GM13976 (cell line): ENCODE data around the gene NHLRC2.

Experiments used
- DNase-seq: peaks from one replicate; pipeline ENCODE4 v3.0.0; 2012; ENCODE audit warnings: low spot score
- in situ Hi-C: fragments of 300-500 bp; cut with MboI; formaldehyde crosslinking; loops from one replicate; pipeline ENCODE4 v1.12.0; 2022; ENCODE audit warnings: low sequenced_read_pairs, mixed read lengths, inconsistent platforms; ENCODE audit not compliant: unreplicated experiment
- TF ChIP-seq, protein P1 (sequence below): IDR thresholded peaks from 2 replicates; pipeline ENCODE4 v1.5.1; 2012; ENCODE audit warnings: borderline replicate concordance, mild to moderate bottlenecking; ENCODE audit not compliant: insufficient read depth; ENCODE audit errors: extremely low read depth, missing control alignments, control extremely low read depth

Gene NHLRC2

DNA sequence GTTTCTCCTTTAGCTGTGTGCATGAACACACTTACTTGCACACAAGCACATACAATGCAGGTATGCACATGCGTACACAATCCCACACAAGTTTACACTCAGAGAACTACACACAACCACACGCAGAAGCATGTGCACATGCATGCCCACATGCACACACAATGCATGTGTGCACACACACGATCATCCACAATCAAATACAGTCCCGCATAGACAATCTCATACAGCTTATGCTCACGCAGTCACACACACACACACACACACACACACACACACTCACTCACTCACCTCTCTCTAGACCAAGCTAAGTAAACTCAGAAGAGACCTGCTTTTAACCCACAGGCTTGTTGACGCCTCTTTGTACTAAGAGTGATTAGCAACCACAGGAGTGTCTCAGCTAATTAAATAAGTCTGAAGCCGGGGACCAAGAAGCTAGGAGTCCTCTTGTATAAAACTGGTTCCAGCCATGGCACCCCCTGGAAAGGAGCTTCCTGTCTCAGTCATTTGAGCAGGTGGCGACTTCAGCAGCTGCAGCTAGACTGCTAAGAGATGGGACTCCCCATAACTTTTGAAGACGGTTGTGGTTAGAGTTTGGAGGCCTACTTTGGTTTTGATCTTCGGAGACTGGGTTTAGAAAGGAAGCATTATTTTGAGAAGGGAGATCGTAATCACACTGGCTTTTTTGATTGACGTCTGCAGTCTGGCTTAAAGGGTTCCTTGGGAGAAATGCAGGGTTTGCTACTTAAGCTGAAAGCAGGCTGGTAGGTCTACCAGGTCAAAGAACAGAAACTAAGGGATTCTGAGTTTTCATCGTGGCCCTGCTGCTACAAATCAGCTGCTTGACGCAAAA, 106.9 kb downstream of the NHLRC2 start:
- TF ChIP-seq, protein P1, sequence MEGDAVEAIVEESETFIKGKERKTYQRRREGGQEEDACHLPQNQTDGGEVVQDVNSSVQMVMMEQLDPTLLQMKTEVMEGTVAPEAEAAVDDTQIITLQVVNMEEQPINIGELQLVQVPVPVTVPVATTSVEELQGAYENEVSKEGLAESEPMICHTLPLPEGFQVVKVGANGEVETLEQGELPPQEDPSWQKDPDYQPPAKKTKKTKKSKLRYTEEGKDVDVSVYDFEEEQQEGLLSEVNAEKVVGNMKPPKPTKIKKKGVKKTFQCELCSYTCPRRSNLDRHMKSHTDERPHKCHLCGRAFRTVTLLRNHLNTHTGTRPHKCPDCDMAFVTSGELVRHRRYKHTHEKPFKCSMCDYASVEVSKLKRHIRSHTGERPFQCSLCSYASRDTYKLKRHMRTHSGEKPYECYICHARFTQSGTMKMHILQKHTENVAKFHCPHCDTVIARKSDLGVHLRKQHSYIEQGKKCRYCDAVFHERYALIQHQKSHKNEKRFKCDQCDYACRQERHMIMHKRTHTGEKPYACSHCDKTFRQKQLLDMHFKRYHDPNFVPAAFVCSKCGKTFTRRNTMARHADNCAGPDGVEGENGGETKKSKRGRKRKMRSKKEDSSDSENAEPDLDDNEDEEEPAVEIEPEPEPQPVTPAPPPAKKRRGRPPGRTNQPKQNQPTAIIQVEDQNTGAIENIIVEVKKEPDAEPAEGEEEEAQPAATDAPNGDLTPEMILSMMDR, result no peak
- DNase-seq, result peak; percentile 67
- in situ Hi-C loops, result no loop called here

DNA sequence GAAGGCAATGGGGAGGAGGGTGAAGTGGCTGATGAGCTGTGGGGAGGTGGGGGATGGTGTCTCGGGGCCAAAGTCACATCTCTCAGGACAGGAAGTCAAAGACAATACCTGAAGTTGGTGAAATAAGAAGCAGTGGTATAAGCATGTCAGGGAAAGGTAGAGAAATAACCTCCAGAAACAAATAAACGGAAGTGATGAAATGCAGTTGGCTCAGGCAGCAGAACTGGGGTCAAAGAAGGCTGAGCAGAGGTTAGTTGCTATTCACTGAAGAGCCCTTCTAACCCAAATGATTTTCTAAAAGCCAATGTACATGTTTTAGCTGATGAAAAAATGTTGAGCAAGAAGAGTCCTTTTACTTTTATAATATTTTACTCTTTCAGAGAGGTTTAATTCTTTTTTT, 110.6 kb downstream of the NHLRC2 start:
- TF ChIP-seq, protein P1, result no peak

DNA sequence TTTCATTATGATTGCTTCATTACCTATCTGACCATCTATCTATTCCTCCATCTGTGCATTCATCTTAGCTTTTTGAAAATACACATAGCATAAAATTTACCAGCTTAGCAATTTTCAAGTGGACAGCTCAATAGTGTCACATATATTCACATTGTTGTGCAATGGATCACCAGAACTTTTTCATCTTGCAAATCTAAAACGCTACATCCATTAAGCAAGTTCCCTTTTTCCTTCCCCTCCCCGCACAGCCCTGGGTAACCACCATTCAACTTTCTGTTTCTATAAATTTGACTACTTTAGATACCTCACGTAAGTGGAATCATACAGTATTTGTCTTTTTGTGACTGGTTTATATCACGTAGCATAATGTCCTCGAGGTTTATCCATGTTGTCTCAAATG, 111.2 kb downstream of the NHLRC2 start:
- DNase-seq, result no peak
- TF ChIP-seq, protein P1, result no peak
- in situ Hi-C loops, result no loop called here

More for the DNA sequence above, 110.6 kb downstream of the NHLRC2 start:
- in situ Hi-C loops, result no loop called here
- no peak for DNase-seq
